Stomach (tissue), 4 donors: ENCODE measurements around the gene ACD.

Experiments
- EP300 ChIP-seq: sonication (generic); formaldehyde crosslinking; IDR thresholded peaks from one replicate; pipeline ENCODE4 v1.6.1; 2017; ENCODE audit warnings: antibody characterized with exemption
- POLR2A ChIP-seq, 4 donors: fragments of 450-650 bp; IDR thresholded peaks; one replicate each; pipeline ENCODE4 v1.6.1; 2016; ENCODE audit warnings: antibody characterized with exemption in 4 of 4, control low read depth in 2 of 4, mild to moderate bottlenecking in 1 of 4, moderate library complexity in 1 of 4
- TF ChIP-seq, protein P1 (sequence below), 7 experiments: fragments of 450-650 bp in 4 of 7; fragments of 200-600 bp in 3 of 7; sonication (generic) in 3 of 7; IDR thresholded peaks; one replicate each; pipeline ENCODE4 v1.5.1; 2016 to 2019; ENCODE audit warnings: antibody characterized with exemption in 7 of 7, control low read depth in 2 of 7, mild to moderate bottlenecking in 1 of 7

- TF ChIP-seq, protein P1, sequence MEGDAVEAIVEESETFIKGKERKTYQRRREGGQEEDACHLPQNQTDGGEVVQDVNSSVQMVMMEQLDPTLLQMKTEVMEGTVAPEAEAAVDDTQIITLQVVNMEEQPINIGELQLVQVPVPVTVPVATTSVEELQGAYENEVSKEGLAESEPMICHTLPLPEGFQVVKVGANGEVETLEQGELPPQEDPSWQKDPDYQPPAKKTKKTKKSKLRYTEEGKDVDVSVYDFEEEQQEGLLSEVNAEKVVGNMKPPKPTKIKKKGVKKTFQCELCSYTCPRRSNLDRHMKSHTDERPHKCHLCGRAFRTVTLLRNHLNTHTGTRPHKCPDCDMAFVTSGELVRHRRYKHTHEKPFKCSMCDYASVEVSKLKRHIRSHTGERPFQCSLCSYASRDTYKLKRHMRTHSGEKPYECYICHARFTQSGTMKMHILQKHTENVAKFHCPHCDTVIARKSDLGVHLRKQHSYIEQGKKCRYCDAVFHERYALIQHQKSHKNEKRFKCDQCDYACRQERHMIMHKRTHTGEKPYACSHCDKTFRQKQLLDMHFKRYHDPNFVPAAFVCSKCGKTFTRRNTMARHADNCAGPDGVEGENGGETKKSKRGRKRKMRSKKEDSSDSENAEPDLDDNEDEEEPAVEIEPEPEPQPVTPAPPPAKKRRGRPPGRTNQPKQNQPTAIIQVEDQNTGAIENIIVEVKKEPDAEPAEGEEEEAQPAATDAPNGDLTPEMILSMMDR (IDR thresholded peaks at IDR 0.05), result peak in 1 of 7 experiments; percentile 2
- TF ChIP-seq POLR2A (IDR thresholded peaks at IDR 0.05) (no peak), EP300 (no peak)
Measured at GRCh38 chr16:67660564-67661028, 536 bp upstream of the ACD start, which contains the start of gene PARD6A.
